ENCODE data around the gene HLA-F. TPM values are rescaled to one million over a fixed set of nuclear protein-coding genes. Genes with fewer than 3 reads are reported as not detected.

Gene HLA-F
- total RNA-seq, 1 experiment from 2014 or later, result 16.9 TPM

GRCh38 chr6:29729774-29730328, 6.6 kb downstream of the HLA-F start:
- no peak overlapping the region for H3K4me3 Mint-ChIP-seq (ENCODE audit: unreplicated experiment)
- TF ChIP-seq CTCF (IDR thresholded peaks at IDR 0.05; ENCODE audit: unreplicated experiment), result no peak
- DNase-seq (ENCODE audit: unreplicated experiment), result no peak
- CTCF ChIA-PET, result interaction anchor here (0.6 to 1.2 kb wide), 2 partner anchors 22 to 76 kb away, joined by 3 read pairs; no protein-coding TSS in a partner anchor
- H3K27me3 Mint-ChIP-seq (ENCODE audit: insufficient read depth, unreplicated experiment), result no peaks in the 10 kb centered on the region
- H3K4me1 Mint-ChIP-seq (ENCODE audit: insufficient read depth, unreplicated experiment), result peaks cover 12% of the 10 kb centered on the region
- POLR2A ChIA-PET, result no interaction called here
- BruUV-seq (replicated peaks), result no TSS peak
- no peak overlapping the region for H3K27ac Mint-ChIP-seq (ENCODE audit: low read depth, unreplicated experiment)
- H3K9me3 Mint-ChIP-seq (ENCODE audit: unreplicated experiment), result no peaks in the 10 kb centered on the region
- H3K36me3 Mint-ChIP-seq (ENCODE audit: insufficient read depth, unreplicated experiment), result no peaks in the 10 kb centered on the region
- intact Hi-C loops (cut with micrococcal nuclease), result no loop called here

GRCh38 chr6:29730575-29731126, 7.4 kb downstream of the HLA-F start:
- intact Hi-C loops (cut with micrococcal nuclease), result no loop called here
- ChIA-PET POLR2A (no interaction called here), CTCF (interaction anchor here (0.6 to 1.2 kb wide), 3 partner anchors 23 to 112 kb away, joined by 3 to 5 read pairs (median 3); no protein-coding TSS in a partner anchor)
- no peak for DNase-seq (ENCODE audit: unreplicated experiment)
- H3K27me3 Mint-ChIP-seq (ENCODE audit: insufficient read depth, unreplicated experiment), result no peaks in the 10 kb centered on the region
- H3K9me3 Mint-ChIP-seq (ENCODE audit: unreplicated experiment), result no peaks in the 10 kb centered on the region
- TF ChIP-seq CTCF (IDR thresholded peaks at IDR 0.05; ENCODE audit: unreplicated experiment), result no peak
- no TSS peak for BruUV-seq (replicated peaks)
- H3K4me3 Mint-ChIP-seq (ENCODE audit: unreplicated experiment), result no peak overlapping the region
- H3K4me1 Mint-ChIP-seq (ENCODE audit: insufficient read depth, unreplicated experiment), result peaks cover 13% of the 10 kb centered on the region
- no peak overlapping the region for H3K27ac Mint-ChIP-seq (ENCODE audit: low read depth, unreplicated experiment)
- H3K36me3 Mint-ChIP-seq (ENCODE audit: insufficient read depth, unreplicated experiment), result no peaks in the 10 kb centered on the region

GRCh38 chr6:29731281-29731680, 8.0 kb downstream of the HLA-F start:
- no peaks in the 10 kb centered on the region for H3K9me3 Mint-ChIP-seq (ENCODE audit: unreplicated experiment)
- intact Hi-C loops (cut with micrococcal nuclease), result no loop called here
- no TSS peak for BruUV-seq (replicated peaks)
- no peaks in the 10 kb centered on the region for H3K27me3 Mint-ChIP-seq (ENCODE audit: insufficient read depth, unreplicated experiment)
- no peak for TF ChIP-seq CTCF (IDR thresholded peaks at IDR 0.05; ENCODE audit: unreplicated experiment)
- POLR2A ChIA-PET, result interaction anchor here (0.7 to 0.8 kb wide), 2 partner anchors 35 to 66 kb away, joined by 3 to 4 read pairs; no protein-coding TSS in a partner anchor
- H3K4me3 Mint-ChIP-seq (ENCODE audit: unreplicated experiment), result no peak overlapping the region
- DNase-seq (ENCODE audit: unreplicated experiment), result no peak
- H3K27ac Mint-ChIP-seq (ENCODE audit: low read depth, unreplicated experiment), result no peak overlapping the region
- no peaks in the 10 kb centered on the region for H3K36me3 Mint-ChIP-seq (ENCODE audit: insufficient read depth, unreplicated experiment)
- CTCF ChIA-PET, result interaction anchor here (0.6 to 10.7 kb wide), 6 partner anchors 16 to 112 kb away, joined by 3 to 116 read pairs (median 3); no protein-coding TSS in a partner anchor
- H3K4me1 Mint-ChIP-seq (ENCODE audit: insufficient read depth, unreplicated experiment), result peaks cover 13% of the 10 kb centered on the region

- no TSS peak for BruUV-seq (replicated peaks)
- no peak overlapping the region for H3K4me3 Mint-ChIP-seq (ENCODE audit: unreplicated experiment)
- H3K4me1 Mint-ChIP-seq (ENCODE audit: insufficient read depth, unreplicated experiment), result peaks cover 17% of the 10 kb centered on the region
- no peak for TF ChIP-seq CTCF (IDR thresholded peaks at IDR 0.05; ENCODE audit: unreplicated experiment)
- H3K36me3 Mint-ChIP-seq (ENCODE audit: insufficient read depth, unreplicated experiment), result no peaks in the 10 kb centered on the region
- DNase-seq (ENCODE audit: unreplicated experiment), result no peak
- no peaks in the 10 kb centered on the region for H3K9me3 Mint-ChIP-seq (ENCODE audit: unreplicated experiment)
- POLR2A ChIA-PET, result interaction anchor here (0.6 kb wide), 1 partner anchor 465 kb away, joined by 3 read pairs; no protein-coding TSS in a partner anchor
- no peaks in the 10 kb centered on the region for H3K27me3 Mint-ChIP-seq (ENCODE audit: insufficient read depth, unreplicated experiment)
- CTCF ChIA-PET, result interaction anchor here (0.9 to 10.7 kb wide), 4 partner anchors 20 to 398 kb away, joined by 3 to 116 read pairs (median 8); no protein-coding TSS in a partner anchor
- intact Hi-C loops (cut with micrococcal nuclease), result no loop called here
- H3K27ac Mint-ChIP-seq (ENCODE audit: low read depth, unreplicated experiment), result no peak overlapping the region
Observed at GRCh38 chr6:29733057-29733456, 9.8 kb downstream of the HLA-F start.
